Stomach smooth muscle (tissue), 2 donors: ENCODE data around the gene TTLL9.
"Not testable (repeated sequence)": the region's sequence is repeated elsewhere in the genome, so short reads cannot be mapped to it uniquely, and the experiment has no call there.

Experiments
- H3K27ac ChIP-seq: one replicate; pipeline ENCODE4 v1.7.0; 2013; ENCODE audit warnings: mild to moderate bottlenecking, low read length, inconsistent platforms
- H3K27me3 ChIP-seq, 2 donors: one replicate each; pipeline ENCODE4 v1.7.0; 2013; ENCODE audit warnings: low read length in 2 of 2; ENCODE audit not compliant: insufficient read depth in 2 of 2, control insufficient read depth in 1 of 2
- H3K36me3 ChIP-seq, 2 donors: one replicate each; pipeline ENCODE4 v1.7.0; 2013; ENCODE audit warnings: low read length in 2 of 2; ENCODE audit not compliant: control insufficient read depth in 2 of 2, insufficient read depth in 2 of 2
- H3K4me1 ChIP-seq: one replicate; pipeline ENCODE4 v1.7.0; 2013; ENCODE audit warnings: low read length; ENCODE audit not compliant: control insufficient read depth, insufficient read depth
- H3K4me3 ChIP-seq, 2 donors: one replicate each; pipeline ENCODE4 v1.7.0; 2013; ENCODE audit warnings: low read length in 2 of 2
- H3K9ac ChIP-seq, 2 donors: one replicate each; pipeline ENCODE4 v1.7.0; 2013; ENCODE audit warnings: low read length in 2 of 2, mild to moderate bottlenecking in 1 of 2
- H3K9me3 ChIP-seq, 2 donors: one replicate each; pipeline ENCODE4 v1.7.0; 2013; ENCODE audit warnings: low read length in 2 of 2; ENCODE audit not compliant: control insufficient read depth in 2 of 2
- donor health status: healthy.
- donor health status: Pancreatic carcinoma.

The TTLL9 gene

GRCh38 chr20:31869942-31870725 lies at the start of gene TTLL9, which contains the start of gene DUSP15:
Gene TTLL9 (plus strand): TSS chr20:31870634. CDS start chr20:31871127, 493 bp downstream.
Gene DUSP15 (minus strand): TSS chr20:31870527. CDS start chr20:31870337, 190 bp downstream.
- H3K27ac ChIP-seq, result no peak within 1 kb of the TSS
- no peaks in the 10 kb centered on the region for H3K36me3 ChIP-seq
- H3K4me1 ChIP-seq, result peaks cover 11% of the 10 kb centered on the region
- H3K9ac ChIP-seq, result peak within 1 kb of the TSS; percentile 50 to 81
- peak within 1 kb of the TSS; percentile 44 to 79 for H3K4me3 ChIP-seq
- H3K9me3 ChIP-seq, result no peaks in the 10 kb centered on the region
- H3K27me3 ChIP-seq, result peaks cover 9 to 25% of the 10 kb centered on the region in 2 donors

GRCh38 chr20:31821427-31821826 lies 49.0 kb upstream of the TTLL9 start:
- H3K4me3 ChIP-seq, result no peak overlapping the region
- H3K4me1 ChIP-seq, result peaks cover 10% of the 10 kb centered on the region
- H3K9me3 ChIP-seq, result no peaks in the 10 kb centered on the region
- no peak overlapping the region for H3K27ac ChIP-seq
- H3K9ac ChIP-seq, result no peak overlapping the region
- peaks cover 0 to 7% of the 10 kb centered on the region in 2 donors for H3K27me3 ChIP-seq
- no peaks in the 10 kb centered on the region for H3K36me3 ChIP-seq

GRCh38 chr20:31822421-31823330 lies 47.8 kb upstream of the TTLL9 start:
- Histone ChIP-seq H3K4me1 (peaks cover 10% of the 10 kb centered on the region), H3K4me3 (peak overlapping the region in 1 of 2 donors; percentile 49), H3K9ac (no peak overlapping the region), H3K36me3 (no peaks in the 10 kb centered on the region), H3K27ac (no peak overlapping the region), H3K27me3 (peaks cover 0 to 7% of the 10 kb centered on the region in 2 donors), H3K9me3 (no peaks in the 10 kb centered on the region)

- H3K27ac ChIP-seq, result no peak overlapping the region
- peaks cover 0 to 7% of the 10 kb centered on the region in 2 donors for H3K27me3 ChIP-seq
- no peak overlapping the region for H3K9ac ChIP-seq
- H3K9me3 ChIP-seq, result no peaks in the 10 kb centered on the region
- no peaks in the 10 kb centered on the region for H3K36me3 ChIP-seq
- H3K4me3 ChIP-seq, result no peak overlapping the region
- peaks cover 10% of the 10 kb centered on the region for H3K4me1 ChIP-seq
Observed at GRCh38 chr20:31823360-31824124, 46.9 kb upstream of the TTLL9 start.

GRCh38 chr20:31824125-31824485 lies 46.3 kb upstream of the TTLL9 start:
- Histone ChIP-seq H3K36me3 (no peaks in the 10 kb centered on the region), H3K27me3 (peaks cover 0 to 7% of the 10 kb centered on the region in 2 donors), H3K9ac (no peak overlapping the region), H3K27ac (no peak overlapping the region), H3K4me1 (peaks cover 10% of the 10 kb centered on the region), H3K9me3 (no peaks in the 10 kb centered on the region), H3K4me3 (no peak overlapping the region)

- no peak overlapping the region for H3K9ac ChIP-seq
- peaks cover 0 to 7% of the 10 kb centered on the region in 2 donors for H3K27me3 ChIP-seq
- peaks cover 10% of the 10 kb centered on the region for H3K4me1 ChIP-seq
- H3K4me3 ChIP-seq, result no peak overlapping the region
- no peak overlapping the region for H3K27ac ChIP-seq
- H3K36me3 ChIP-seq, result no peaks in the 10 kb centered on the region
- no peaks in the 10 kb centered on the region for H3K9me3 ChIP-seq
Observed at GRCh38 chr20:31824554-31825313, 45.7 kb upstream of the TTLL9 start.

GRCh38 chr20:31826074-31826473 lies 44.4 kb upstream of the TTLL9 start:
- Histone ChIP-seq H3K27me3 (peaks cover 0 to 7% of the 10 kb centered on the region in 2 donors), H3K9me3 (no peaks in the 10 kb centered on the region), H3K27ac (no peak overlapping the region), H3K4me1 (peaks cover 10% of the 10 kb centered on the region), H3K4me3 (no peak overlapping the region), H3K36me3 (no peaks in the 10 kb centered on the region), H3K9ac (no peak overlapping the region)

GRCh38 chr20:31827059-31827458 lies 43.4 kb upstream of the TTLL9 start:
- H3K27me3 ChIP-seq, result peaks cover 0 to 7% of the 10 kb centered on the region in 2 donors
- H3K9ac ChIP-seq, result no peak overlapping the region
- H3K4me1 ChIP-seq, result peaks cover 10% of the 10 kb centered on the region
- H3K27ac ChIP-seq, result no peak overlapping the region
- no peak overlapping the region for H3K4me3 ChIP-seq
- no peaks in the 10 kb centered on the region for H3K9me3 ChIP-seq
- H3K36me3 ChIP-seq, result no peaks in the 10 kb centered on the region

- H3K27me3 ChIP-seq, H3K27ac ChIP-seq, H3K4me1 ChIP-seq, H3K9me3 ChIP-seq, H3K9ac ChIP-seq, H3K36me3 ChIP-seq, H3K4me3 ChIP-seq: not testable (repeated sequence)
Observed at GRCh38 chr20:31828016-31828415, 42.4 kb upstream of the TTLL9 start.

GRCh38 chr20:31829731-31830130 lies 40.7 kb upstream of the TTLL9 start:
- Histone ChIP-seq H3K9ac (no peak overlapping the region), H3K27me3 (peaks cover 0 to 4% of the 10 kb centered on the region in 2 donors), H3K4me3 (no peak overlapping the region), H3K27ac (no peak overlapping the region), H3K9me3 (no peaks in the 10 kb centered on the region), H3K36me3 (no peaks in the 10 kb centered on the region), H3K4me1 (peaks cover 5% of the 10 kb centered on the region)
